GM19328 (cell line): ENCODE data around the gene D2HGDH.
"Not testable (repeated sequence)": the region's sequence is repeated elsewhere in the genome, so short reads cannot be mapped to it uniquely, and the experiment has no call there.

Experiments used
- ATAC-seq: cut with Tn5 transposase; IDR thresholded peaks from one replicate; pipeline ENCODE4 v1.9.1; 2021; ENCODE audit warnings: mild to moderate bottlenecking, moderate library complexity; ENCODE audit not compliant: unreplicated experiment

D2HGDH gene

GRCh38 chr2:241768251-241768711, 33.9 kb downstream of the D2HGDH start:
- no peak for ATAC-seq

- no peak for ATAC-seq
Measured at GRCh38 chr2:241768850-241769249, 34.4 kb downstream of the D2HGDH start.

GRCh38 chr2:241769819-241770184, 35.4 kb downstream of the D2HGDH start:
- no peak for ATAC-seq

GRCh38 chr2:241770185-241770935, 35.9 kb downstream of the D2HGDH start:
- no peak for ATAC-seq

GRCh38 chr2:241770936-241771285, 36.5 kb downstream of the D2HGDH start:
- no peak for ATAC-seq

GRCh38 chr2:241771286-241772062, 37.0 kb downstream of the D2HGDH start:
- no peak for ATAC-seq

- no peak for ATAC-seq
Measured at GRCh38 chr2:241772063-241772499, 37.7 kb downstream of the D2HGDH start.

GRCh38 chr2:241773511-241774418, 39.3 kb downstream of the D2HGDH start:
- ATAC-seq: no peak

- no peak for ATAC-seq
Measured at GRCh38 chr2:241774419-241775222, 40.2 kb downstream of the D2HGDH start.

- no peak for ATAC-seq
Measured at GRCh38 chr2:241775223-241776177, 41.1 kb downstream of the D2HGDH start.

- ATAC-seq: no peak
Measured at GRCh38 chr2:241776336-241777169, 42.1 kb downstream of the D2HGDH start, which contains the start of gene GAL3ST2. GAL3ST2 (plus strand) TSS chr2:241776822; CDS start chr2:241776956, 134 bp downstream.

GRCh38 chr2:241777170-241777685, 42.8 kb downstream of the D2HGDH start:
- ATAC-seq: no peak

GRCh38 chr2:241777686-241778627, 43.5 kb downstream of the D2HGDH start:
- ATAC-seq: no peak

GRCh38 chr2:241780939-241781569, 46.6 kb downstream of the D2HGDH start:
- ATAC-seq: no peak

- not testable (repeated sequence) for ATAC-seq
Measured at GRCh38 chr2:241782053-241782452, 47.6 kb downstream of the D2HGDH start.

- ATAC-seq: no peak
Measured at GRCh38 chr2:241788135-241788534, 53.7 kb downstream of the D2HGDH start.
